ENCODE data around the gene TCERG1L.

GRCh38 chr10:131095313-131095580, 216.3 kb downstream of the TCERG1L start:
- TF ChIP-seq GATAD2A (IDR thresholded peaks at IDR 0.05) (no peak), KDM1A (IDR thresholded peaks at IDR 0.05) (no peak), EZH2 (IDR thresholded peaks at IDR 0.05; ENCODE audit: borderline replicate concordance, low read depth, low read length) (no peak)
